Endodermal cell (in vitro differentiated cells): ENCODE data around the gene ZDHHC7. TPM values are rescaled to one million over a fixed set of nuclear protein-coding genes. Genes with fewer than 3 reads are reported as not detected.

ENCODE experiments used
- DNase-seq: peaks from one replicate; pipeline ENCODE4 v3.0.0-alpha.2; 2017
- H3K27ac ChIP-seq: 2 replicates; pipeline ENCODE4 v1.5.1; 2013; ENCODE audit warnings: mild to moderate bottlenecking, low read depth, low read length, moderate library complexity
- H3K27me3 ChIP-seq: 2 replicates; pipeline ENCODE4 v1.6.1; 2013; ENCODE audit warnings: mild to moderate bottlenecking, low read length, moderate library complexity; ENCODE audit not compliant: insufficient read depth, control insufficient read depth, poor library complexity, severe bottlenecking
- H3K36me3 ChIP-seq: 2 replicates; pipeline ENCODE4 v1.7.0; 2013; ENCODE audit warnings: mild to moderate bottlenecking, low read length, moderate library complexity; ENCODE audit not compliant: control insufficient read depth, insufficient read depth
- H3K4me1 ChIP-seq: one replicate; pipeline ENCODE4 v1.7.0; 2013; ENCODE audit warnings: low read length; ENCODE audit not compliant: control insufficient read depth, insufficient read depth
- H3K4me3 ChIP-seq: 2 replicates; pipeline ENCODE4 v1.5.1; 2013; ENCODE audit warnings: mild to moderate bottlenecking, low read length, moderate library complexity
- H3K9ac ChIP-seq: 2 replicates; pipeline ENCODE4 v1.6.1; 2013; ENCODE audit warnings: mild to moderate bottlenecking, low read length, moderate library complexity; ENCODE audit not compliant: poor library complexity, severe bottlenecking; ENCODE audit errors: extremely low read depth
- H3K9me3 ChIP-seq: 2 replicates; pipeline ENCODE4 v1.6.1; 2013; ENCODE audit warnings: mild to moderate bottlenecking, low read length, moderate library complexity; ENCODE audit not compliant: control insufficient read depth
- H3K27ac Mint-ChIP-seq: 2 replicates; pipeline ENCODE4 v1.8.0; 2020; ENCODE audit warnings: mixed read lengths
- H3K27me3 Mint-ChIP-seq: 2 replicates; pipeline ENCODE4 v1.8.0; 2021; ENCODE audit warnings: mild to moderate bottlenecking, mixed read lengths; ENCODE audit not compliant: insufficient read depth
- H3K36me3 Mint-ChIP-seq: 2 replicates; pipeline ENCODE4 v1.8.0; 2020; ENCODE audit warnings: low read depth, mixed read lengths
- H3K4me1 Mint-ChIP-seq: 2 replicates; pipeline ENCODE4 v1.8.0; 2020; ENCODE audit warnings: mixed read lengths
- H3K4me3 Mint-ChIP-seq: 2 replicates; pipeline ENCODE4 v1.8.0; 2020; ENCODE audit warnings: mild to moderate bottlenecking, moderate library complexity, mixed read lengths
- H3K9me3 Mint-ChIP-seq: 2 replicates; pipeline ENCODE4 v1.8.0; 2020; ENCODE audit warnings: mild to moderate bottlenecking, mixed read lengths
- WGBS, 2 experiments: methylation state at CpG; one replicate each; pipeline versions ENCODE4 v1.1.5 to v1.1.7; 2013; ENCODE audit warnings: missing lambda C conversion rate in 2 of 2, mixed read lengths in 1 of 2; ENCODE audit not compliant: insufficient coverage in 1 of 2, insufficient read length in 1 of 2; 5-methylcytosine and 5-hydroxymethylcytosine counted together
- total RNA-seq, 2 donors: library from RNA; stranded (reverse); fragmentation: NEBNext Ultra II Directional in 1 of 2; extraction: Animal tissue kit (Norgen Biotek cat#: 25700) in 1 of 2; gene quantifications; 2 replicates in 1 of 2; 3 replicates in 1 of 2; pipeline ENCODE4 v1.2.1, GENCODE V29; 2021
- TF ChIP-seq, protein P1 (sequence below): fragments of 200-600 bp; sonication (generic); conservative IDR thresholded peaks from 2 replicates; pipeline ENCODE4 v1.5.0; 2021; ENCODE audit warnings: antibody characterized with exemption, mild to moderate bottlenecking

The ZDHHC7 gene
- total RNA-seq, 2 donors from 2014 or later = 58.7 to 61.8 TPM

DNA sequence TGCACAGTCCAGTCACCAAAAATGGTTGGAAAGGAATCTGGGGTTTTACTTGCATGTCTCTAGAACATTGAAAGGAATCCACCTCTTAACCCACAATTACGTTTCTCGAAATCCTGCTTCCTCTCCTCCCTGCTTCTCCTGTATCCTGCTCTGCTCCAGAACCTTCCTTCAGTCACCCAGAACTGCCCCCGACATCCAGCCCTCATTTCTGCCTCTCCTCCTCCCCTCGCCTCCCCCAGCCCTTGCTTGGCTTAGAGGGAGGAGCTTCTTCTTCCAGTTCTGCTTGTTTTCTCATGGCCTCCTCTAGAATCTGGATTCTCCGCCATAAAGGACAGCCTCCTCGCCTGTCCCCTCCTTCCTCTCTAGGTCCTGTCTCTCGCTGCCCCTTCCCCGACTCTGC is 48.3 kb downstream of the ZDHHC7 start:
- no peak for DNase-seq
- 84 to 89% methylated on average over 5 to 8 of the region's 8 CpGs for WGBS, 2 experiments
- Histone ChIP-seq H3K27ac (no peak overlapping the region), H3K27me3 (no peaks in the 10 kb centered on the region), H3K9ac (no peak overlapping the region), H3K4me3 (no peak overlapping the region), H3K9me3 (no peaks in the 10 kb centered on the region), H3K36me3 (no peaks in the 10 kb centered on the region), H3K4me1 (no peaks in the 10 kb centered on the region)
- Mint-ChIP-seq H3K4me3 (no peak overlapping the region), H3K9me3 (peaks cover 4% of the 10 kb centered on the region), H3K36me3 (no peaks in the 10 kb centered on the region), H3K27me3 (no peaks in the 10 kb centered on the region), H3K27ac (no peak overlapping the region), H3K4me1 (peaks cover 4% of the 10 kb centered on the region)
- TF ChIP-seq, protein P1, sequence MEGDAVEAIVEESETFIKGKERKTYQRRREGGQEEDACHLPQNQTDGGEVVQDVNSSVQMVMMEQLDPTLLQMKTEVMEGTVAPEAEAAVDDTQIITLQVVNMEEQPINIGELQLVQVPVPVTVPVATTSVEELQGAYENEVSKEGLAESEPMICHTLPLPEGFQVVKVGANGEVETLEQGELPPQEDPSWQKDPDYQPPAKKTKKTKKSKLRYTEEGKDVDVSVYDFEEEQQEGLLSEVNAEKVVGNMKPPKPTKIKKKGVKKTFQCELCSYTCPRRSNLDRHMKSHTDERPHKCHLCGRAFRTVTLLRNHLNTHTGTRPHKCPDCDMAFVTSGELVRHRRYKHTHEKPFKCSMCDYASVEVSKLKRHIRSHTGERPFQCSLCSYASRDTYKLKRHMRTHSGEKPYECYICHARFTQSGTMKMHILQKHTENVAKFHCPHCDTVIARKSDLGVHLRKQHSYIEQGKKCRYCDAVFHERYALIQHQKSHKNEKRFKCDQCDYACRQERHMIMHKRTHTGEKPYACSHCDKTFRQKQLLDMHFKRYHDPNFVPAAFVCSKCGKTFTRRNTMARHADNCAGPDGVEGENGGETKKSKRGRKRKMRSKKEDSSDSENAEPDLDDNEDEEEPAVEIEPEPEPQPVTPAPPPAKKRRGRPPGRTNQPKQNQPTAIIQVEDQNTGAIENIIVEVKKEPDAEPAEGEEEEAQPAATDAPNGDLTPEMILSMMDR = no peak

DNA sequence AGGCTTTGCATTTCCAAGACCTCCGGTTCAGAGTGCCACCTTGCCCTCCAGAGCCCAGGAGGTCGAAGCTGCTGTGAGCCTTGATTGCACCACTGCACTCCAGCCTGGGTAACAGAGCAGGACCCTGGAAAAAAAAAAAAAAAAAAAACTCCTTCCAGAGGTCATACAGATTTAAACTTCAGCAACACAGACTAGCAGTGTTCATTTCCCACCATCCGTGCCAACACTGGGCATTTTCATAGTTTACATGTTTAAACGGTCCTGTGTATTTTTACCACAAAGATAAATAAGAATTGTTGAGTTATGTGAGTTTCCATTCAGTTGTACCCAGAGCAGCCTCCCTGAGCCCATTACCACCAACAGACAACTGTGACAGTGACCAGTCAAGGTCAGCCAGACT is 50.4 kb downstream of the ZDHHC7 start:
- TF ChIP-seq, protein P1 = no peak
- peaks cover 4% of the 10 kb centered on the region for H3K4me1 Mint-ChIP-seq
- 87 to 93% methylated on average over 3 to 4 of the region's 4 CpGs for WGBS, 2 experiments
- no peaks in the 10 kb centered on the region for H3K36me3 Mint-ChIP-seq
- Histone ChIP-seq H3K9ac (no peak overlapping the region), H3K27ac (no peak overlapping the region), H3K9me3 (no peaks in the 10 kb centered on the region), H3K27me3 (no peaks in the 10 kb centered on the region), H3K36me3 (no peaks in the 10 kb centered on the region), H3K4me1 (no peaks in the 10 kb centered on the region), H3K4me3 (no peak overlapping the region)
- no peak overlapping the region for H3K4me3 Mint-ChIP-seq
- no peak for DNase-seq
- peaks cover 2% of the 10 kb centered on the region for H3K9me3 Mint-ChIP-seq
- no peaks in the 10 kb centered on the region for H3K27me3 Mint-ChIP-seq
- H3K27ac Mint-ChIP-seq = no peak overlapping the region

DNA sequence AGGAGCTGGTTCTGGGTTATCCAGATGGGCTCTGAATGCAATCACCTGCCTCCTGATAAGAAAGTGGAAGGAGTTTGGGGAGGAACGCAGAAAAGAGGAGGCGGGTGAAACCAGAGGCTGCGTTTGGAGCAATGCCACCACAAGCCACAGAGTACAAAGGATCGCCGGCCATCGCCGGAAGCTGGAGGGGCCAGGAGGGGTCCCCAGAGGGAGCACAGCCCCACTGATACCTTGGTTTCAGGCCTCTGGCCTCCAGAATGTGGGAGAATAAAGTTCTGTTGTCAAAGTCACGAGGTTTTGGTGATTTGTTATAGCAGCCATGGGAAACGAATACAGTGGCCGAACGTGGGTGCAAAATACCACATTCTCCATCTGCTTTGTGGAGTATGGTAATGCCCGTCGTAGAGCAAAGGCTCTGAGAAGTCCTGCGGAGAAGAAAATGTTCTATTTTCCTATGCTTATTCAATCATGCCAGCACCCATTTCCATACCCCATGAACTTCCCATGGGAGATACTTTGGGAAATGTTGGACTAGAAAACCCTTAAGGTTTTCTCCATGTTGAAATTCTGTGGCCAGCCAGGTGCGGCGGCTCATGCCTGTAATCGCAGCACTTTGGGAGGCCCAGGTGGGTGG is 51.4 kb downstream of the ZDHHC7 start:
- H3K36me3 ChIP-seq = no peaks in the 10 kb centered on the region
- Mint-ChIP-seq H3K27ac (no peak overlapping the region), H3K36me3 (no peaks in the 10 kb centered on the region), H3K9me3 (no peaks in the 10 kb centered on the region), H3K4me1 (peaks cover 4% of the 10 kb centered on the region), H3K4me3 (no peak overlapping the region), H3K27me3 (no peaks in the 10 kb centered on the region)
- no peak for DNase-seq
- no peak overlapping the region for H3K4me3 ChIP-seq
- WGBS, 2 experiments = 94 to 95% methylated on average over 14 to 17 of the region's 17 CpGs
- H3K27me3 ChIP-seq = no peaks in the 10 kb centered on the region
- no peak overlapping the region for H3K27ac ChIP-seq
- no peak overlapping the region for H3K9ac ChIP-seq
- no peaks in the 10 kb centered on the region for H3K9me3 ChIP-seq
- H3K4me1 ChIP-seq = no peaks in the 10 kb centered on the region
- TF ChIP-seq, protein P1 = no peak
